SKM-1 (cell line): ENCODE results near the gene MEF2C.
"Not testable (repeated sequence)": the region's sequence is repeated elsewhere in the genome, so short reads cannot be mapped to it uniquely, and the experiment has no call there.

Source experiments
- DNase-seq: peaks from one replicate; lab custom pipeline; 2025; ENCODE audit not compliant: unreplicated experiment; lab: John Stamatoyannopoulos, UW

The MEF2C gene

GRCh38 chr5:88806338-88806737 lies 76.6 kb downstream of the MEF2C start:
- no peak for DNase-seq

DNA sequence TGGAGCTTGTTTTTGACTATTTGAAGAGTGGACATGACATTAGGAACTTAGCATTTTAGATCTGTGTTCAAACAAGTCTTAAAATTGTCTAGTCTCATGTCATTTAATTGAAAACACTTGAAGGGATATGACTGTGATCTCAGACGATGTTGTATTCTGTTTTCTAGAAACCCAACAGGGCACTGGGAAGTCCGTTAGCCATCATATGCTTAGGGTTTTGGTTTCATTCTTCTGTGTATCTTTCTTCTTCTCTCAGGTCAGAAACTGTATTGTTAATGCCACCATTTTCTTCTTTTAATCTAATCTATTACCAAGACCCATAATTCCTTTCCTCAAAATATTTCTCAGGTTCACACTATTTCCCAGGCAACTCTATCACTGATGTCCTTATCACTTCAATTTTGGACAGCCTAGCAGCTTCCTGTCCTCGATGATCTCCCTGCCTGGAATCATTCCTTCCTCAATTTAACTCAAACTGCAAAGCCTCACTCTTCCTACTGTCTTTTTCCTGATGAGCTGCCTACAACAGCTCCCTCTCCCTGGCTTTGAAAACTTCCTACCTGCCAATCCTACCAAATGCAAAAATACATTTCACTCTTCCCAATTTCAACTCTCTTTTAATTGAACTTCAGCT lies 77.7 kb downstream of the MEF2C start:
- DNase-seq: no peak

GRCh38 chr5:88804444-88804843 lies 78.5 kb downstream of the MEF2C start:
- DNase-seq: no peak

GRCh38 chr5:88803309-88803708 lies 79.7 kb downstream of the MEF2C start:
- DNase-seq: no peak

DNA sequence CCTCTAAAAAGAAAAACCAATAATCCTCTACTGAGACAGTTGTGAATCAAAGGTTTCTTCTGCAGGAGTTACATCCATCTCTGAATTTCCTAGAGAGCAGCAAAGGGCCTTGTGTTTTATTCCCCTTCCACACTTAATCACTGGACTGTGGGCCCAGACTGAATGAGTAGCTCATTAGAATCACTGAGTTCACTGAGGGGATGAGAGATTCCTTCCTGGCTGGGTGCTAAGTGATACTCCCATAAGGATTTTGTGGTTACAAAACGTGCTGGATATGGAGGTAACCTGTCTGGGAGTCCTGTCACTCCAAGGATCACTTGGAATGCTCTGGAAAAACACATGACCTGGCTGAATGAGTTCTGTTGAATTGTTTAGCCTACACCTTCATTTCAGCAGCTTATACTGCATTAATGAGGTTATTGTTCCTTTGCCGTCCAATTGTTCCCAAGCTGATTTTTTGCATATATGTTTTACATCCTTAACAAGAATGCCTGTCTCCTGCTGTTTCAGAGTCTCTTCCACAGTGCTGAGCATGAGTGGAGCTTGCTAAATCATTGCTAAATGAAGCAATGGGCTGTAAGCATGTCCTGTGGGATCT lies 82.9 kb downstream of the MEF2C start:
- no peak for DNase-seq

- DNase-seq: not testable (repeated sequence)
These were observed 84.1 kb downstream of the MEF2C start for GRCh38 chr5:88798933-88799332.

GRCh38 chr5:88793797-88794196 lies 89.2 kb downstream of the MEF2C start:
- not testable (repeated sequence) for DNase-seq

GRCh38 chr5:88792144-88792840 lies 90.7 kb downstream of the MEF2C start:
- no peak for DNase-seq

DNA sequence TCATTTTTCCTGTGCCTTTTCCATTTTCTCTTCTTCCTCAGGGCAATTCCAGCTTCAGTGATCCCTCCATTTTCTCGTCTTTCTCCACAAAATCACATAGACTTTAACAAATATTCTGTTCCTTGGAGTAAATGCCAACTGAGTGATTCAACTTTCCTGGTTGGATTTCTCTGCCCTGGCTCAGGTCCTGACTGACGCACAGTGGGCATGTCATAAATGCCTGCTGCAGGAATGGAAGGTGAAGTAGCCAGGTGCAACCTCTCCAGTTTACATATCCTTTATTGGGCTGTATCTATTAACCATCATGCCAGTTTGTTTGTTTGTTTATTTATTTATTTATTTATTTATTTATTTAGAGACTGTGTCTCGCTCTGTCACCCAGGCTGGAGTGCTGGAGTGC lies 95.1 kb downstream of the MEF2C start:
- DNase-seq: no peak

DNA sequence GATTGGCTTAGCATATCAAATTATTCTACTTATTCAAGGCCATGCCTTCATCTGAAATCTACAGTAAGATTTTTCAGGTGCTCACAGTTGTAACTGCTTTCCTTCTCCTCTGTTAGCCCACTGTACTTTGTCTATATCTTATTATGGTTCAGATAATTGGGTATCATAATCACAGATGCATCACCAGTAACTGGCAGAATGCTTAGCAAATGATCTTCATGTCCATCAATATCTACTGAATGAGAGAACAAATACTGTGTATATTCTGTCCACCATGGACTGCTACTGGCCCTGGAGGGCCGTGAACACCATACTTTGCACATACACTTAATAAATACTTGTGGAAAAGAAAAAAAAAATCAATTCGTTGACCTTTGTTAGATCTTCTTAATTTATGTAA lies 96.2 kb downstream of the MEF2C start:
- no peak for DNase-seq

- DNase-seq: no peak
These were observed 97.0 kb downstream of the MEF2C start for GRCh38 chr5:88785746-88786565.

DNA sequence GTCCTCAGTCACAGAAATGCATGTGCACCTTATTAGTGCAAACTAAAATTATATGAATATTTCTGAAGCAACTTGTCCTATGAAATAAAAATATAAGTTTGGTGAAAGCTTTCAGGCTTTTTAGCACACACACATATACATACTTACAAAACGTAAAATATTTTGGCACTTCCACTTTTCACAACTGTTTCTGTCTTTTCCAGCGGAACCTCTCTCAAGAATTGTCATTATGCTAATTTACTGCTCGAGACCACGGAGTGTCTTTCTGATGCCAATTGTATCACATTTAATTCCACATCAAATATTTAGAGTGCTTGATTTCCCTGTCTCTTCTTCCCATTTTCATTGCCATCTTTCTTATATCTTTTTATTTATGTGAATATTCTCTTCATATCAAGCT lies 100.4 kb downstream of the MEF2C start:
- DNase-seq: no peak

DNA sequence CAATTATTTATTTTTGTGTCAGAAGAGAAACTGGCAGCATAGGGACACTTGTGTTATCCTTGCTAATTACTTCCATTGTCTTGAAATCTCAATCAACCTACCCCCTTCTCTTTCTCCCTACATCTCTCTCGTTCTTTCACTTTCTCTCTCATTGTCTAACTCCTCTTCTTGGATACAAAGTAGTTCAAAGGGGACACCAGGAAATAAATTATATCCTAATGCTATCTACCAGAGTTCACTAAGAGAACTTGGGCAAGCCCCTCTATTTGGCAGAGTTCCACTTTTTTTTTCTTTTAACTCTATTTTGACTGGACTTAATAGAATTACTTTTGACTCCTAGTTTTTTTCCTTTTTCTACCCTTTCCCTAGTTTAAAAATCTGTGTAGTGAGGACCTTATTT lies 102.2 kb downstream of the MEF2C start:
- DNase-seq: no peak

GRCh38 chr5:88778736-88779135 lies 104.2 kb downstream of the MEF2C start:
- DNase-seq: no peak

GRCh38 chr5:88776692-88777091 lies 106.3 kb downstream of the MEF2C start:
- DNase-seq: no peak

- no peak for DNase-seq
These were observed 110.2 kb downstream of the MEF2C start for GRCh38 chr5:88772831-88773230.

GRCh38 chr5:88772047-88772446 lies 110.9 kb downstream of the MEF2C start:
- no peak for DNase-seq

DNA sequence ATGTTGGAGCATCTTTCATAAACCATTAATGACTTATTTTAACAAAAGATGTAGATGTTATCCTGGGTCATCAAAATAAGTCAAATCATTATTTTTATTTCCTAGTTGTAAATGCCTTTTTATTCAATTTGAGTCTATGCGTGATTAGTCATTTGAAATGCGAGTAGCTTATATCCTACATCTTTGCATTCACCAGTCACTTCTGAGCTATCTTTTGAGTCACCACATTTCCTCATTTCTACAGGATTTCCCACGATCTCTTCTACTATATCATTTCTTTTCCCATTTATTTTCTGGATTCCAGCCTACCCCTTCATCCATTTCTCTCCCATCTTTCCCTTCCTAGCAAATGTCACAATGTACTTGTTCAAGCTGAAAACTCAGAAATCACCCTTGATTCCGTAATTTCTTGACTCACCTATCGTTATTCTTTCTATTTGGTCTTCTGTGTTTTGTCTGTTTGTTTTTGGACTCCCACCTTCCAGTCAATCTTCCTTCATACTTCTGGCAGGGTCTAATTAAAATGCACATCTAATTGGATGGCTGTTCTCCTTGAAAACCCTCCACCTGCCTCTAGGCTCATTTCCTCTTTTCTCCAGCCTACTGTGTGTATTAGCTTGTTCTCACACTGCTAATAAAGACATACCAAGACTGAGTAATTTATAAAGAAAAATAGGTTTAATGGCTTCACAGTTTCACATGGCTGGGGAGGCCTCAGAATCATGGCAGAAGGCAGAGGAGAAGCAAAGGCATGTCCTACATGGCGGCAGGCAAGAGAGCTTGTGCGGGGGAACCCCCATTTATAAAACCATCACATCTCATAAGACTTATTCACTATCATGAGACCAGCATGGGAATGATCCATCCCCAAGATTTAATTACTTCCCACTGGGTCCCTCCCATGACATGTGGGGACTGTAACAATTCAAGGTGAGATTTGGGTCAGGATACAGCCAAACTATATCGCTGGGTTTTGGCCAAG lies 112.4 kb downstream of the MEF2C start:
- no peak for DNase-seq

DNA sequence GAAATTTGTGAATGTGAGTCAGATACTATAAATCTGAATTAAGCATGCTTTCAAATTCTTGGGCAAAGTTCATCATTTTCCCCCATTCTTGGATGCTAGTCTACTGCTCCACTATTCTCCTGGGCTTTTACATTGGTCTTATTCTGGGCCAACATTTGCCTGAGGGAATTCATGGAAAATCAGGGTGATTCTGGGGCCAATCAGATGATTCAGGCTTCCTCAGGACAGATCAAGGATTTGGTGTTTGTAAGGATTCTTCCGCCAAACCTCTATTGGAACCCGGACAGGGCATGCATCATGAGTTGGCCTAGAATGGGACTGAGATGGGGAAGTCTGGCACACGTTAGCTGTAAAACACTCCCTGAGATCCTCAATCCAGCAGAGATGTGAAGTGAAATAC lies 113.8 kb downstream of the MEF2C start:
- no peak for DNase-seq

DNA sequence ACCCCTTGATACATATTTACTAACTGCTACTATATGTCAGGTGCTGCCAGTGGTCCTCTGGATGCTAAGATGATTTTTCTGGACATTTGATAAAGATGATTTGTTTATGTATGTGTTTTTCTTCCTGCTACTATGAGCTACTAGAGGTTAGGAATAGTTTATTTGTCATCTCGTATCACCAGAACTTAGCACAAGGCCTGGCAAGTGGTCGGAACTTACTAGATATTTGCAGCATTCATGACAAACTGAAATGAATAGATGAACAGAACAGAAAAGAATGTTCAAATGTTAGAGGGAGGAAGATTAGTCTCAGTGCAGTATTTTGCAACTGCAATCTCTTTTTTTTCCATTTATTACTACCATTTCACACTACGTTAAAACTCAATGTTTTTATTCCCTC lies 114.6 kb downstream of the MEF2C start:
- no peak for DNase-seq

DNA sequence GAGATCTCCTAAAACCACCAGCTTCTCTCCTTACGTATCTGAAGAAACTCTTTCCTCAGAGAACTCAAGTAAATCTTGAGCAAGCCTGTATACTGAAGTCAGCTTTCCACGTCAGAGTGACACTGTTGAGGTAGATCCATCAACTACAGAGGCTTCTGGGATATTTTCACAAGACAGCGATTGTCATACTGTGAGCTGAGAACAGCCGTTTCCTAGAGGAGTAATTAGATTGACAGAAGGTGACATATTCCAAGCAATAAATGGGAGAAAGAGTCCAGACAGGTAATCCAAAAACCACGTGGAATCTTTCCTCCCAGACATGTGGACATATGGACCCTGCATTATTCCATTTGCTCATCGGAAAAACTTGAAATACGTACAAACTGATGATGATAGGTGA lies 117.2 kb downstream of the MEF2C start:
- no peak for DNase-seq
